Hepatocyte (in vitro differentiated cells): ENCODE data around the gene RUNX1.

ENCODE experiments used
- CTCF ChIP-seq: fragments of 200-600 bp; sonication (generic); IDR thresholded peaks from 2 replicates; pipeline ENCODE4 v1.5.1; 2016; ENCODE audit warnings: antibody characterized with exemption, mild to moderate bottlenecking; ENCODE audit not compliant: poor library complexity
- EZH2 ChIP-seq: fragments of 200-600 bp; sonication (generic); IDR thresholded peaks from 2 replicates; pipeline ENCODE4 v1.6.1; 2016; ENCODE audit warnings: antibody characterized with exemption, mild to moderate bottlenecking, borderline replicate concordance
- EZH2phosphoT487 ChIP-seq: fragments of 200-600 bp; sonication (generic); IDR thresholded peaks from one replicate; pipeline ENCODE4 v1.6.1; 2018; ENCODE audit warnings: antibody characterized with exemption, mild to moderate bottlenecking, low read depth, moderate library complexity; ENCODE audit not compliant: unreplicated experiment, severe bottlenecking

- no peak for TF ChIP-seq CTCF
- no peak for TF ChIP-seq EZH2
- TF ChIP-seq EZH2phosphoT487, result no peak
Observed at GRCh38 chr21:34973685-34974084, 75.4 kb downstream of the RUNX1 start.
